HG03060 (cell line): Measurements from ENCODE around the gene ARFGEF2.

ENCODE experiments used
- ATAC-seq: cut with Tn5 transposase; IDR thresholded peaks from one replicate; pipeline ENCODE4 v1.9.1; 2021; ENCODE audit warnings: low read depth, moderate number of reproducible peaks; ENCODE audit not compliant: unreplicated experiment

Gene ARFGEF2

GRCh38 chr20:48898896-48899530 lies 22.5 kb upstream of the ARFGEF2 start:
- no peak for ATAC-seq

- no peak for ATAC-seq
These were observed 21.6 kb upstream of the ARFGEF2 start for GRCh38 chr20:48899881-48900280.

- no peak for ATAC-seq
These were observed 20.2 kb upstream of the ARFGEF2 start for GRCh38 chr20:48901326-48901725.

- no peak for ATAC-seq
These were observed 17.8 kb upstream of the ARFGEF2 start for GRCh38 chr20:48903705-48904104.

GRCh38 chr20:48904566-48905296 lies 16.8 kb upstream of the ARFGEF2 start:
- ATAC-seq, result no peak

- ATAC-seq, result no peak
These were observed 16.2 kb upstream of the ARFGEF2 start for GRCh38 chr20:48905297-48905647.

GRCh38 chr20:48906221-48906877 lies 15.2 kb upstream of the ARFGEF2 start:
- no peak for ATAC-seq

- ATAC-seq, result no peak
These were observed 12.7 kb upstream of the ARFGEF2 start for GRCh38 chr20:48908656-48909319.

GRCh38 chr20:48909910-48910309 lies 11.6 kb upstream of the ARFGEF2 start:
- ATAC-seq, result no peak

GRCh38 chr20:48910347-48910781 lies 11.1 kb upstream of the ARFGEF2 start:
- no peak for ATAC-seq

GRCh38 chr20:48912065-48912464 lies 9.4 kb upstream of the ARFGEF2 start:
- peak; percentile 75 for ATAC-seq

GRCh38 chr20:48916699-48917098 lies 4.8 kb upstream of the ARFGEF2 start:
- ATAC-seq, result no peak

GRCh38 chr20:48919336-48919881 lies 2.1 kb upstream of the ARFGEF2 start:
- ATAC-seq, result no peak

- ATAC-seq, result no peak
These were observed 1.5 kb upstream of the ARFGEF2 start for GRCh38 chr20:48919882-48920526.

GRCh38 chr20:48920527-48921167 lies 864 bp upstream of the ARFGEF2 start:
- ATAC-seq, result no peak

GRCh38 chr20:48921883-48922820 lies 641 bp downstream of the ARFGEF2 start:
- ATAC-seq, result no peak

- no peak for ATAC-seq
These were observed 1.7 kb downstream of the ARFGEF2 start for GRCh38 chr20:48923149-48923718.

- ATAC-seq, result no peak
These were observed 3.2 kb downstream of the ARFGEF2 start for GRCh38 chr20:48924756-48925109.

GRCh38 chr20:48926267-48926666 lies 4.8 kb downstream of the ARFGEF2 start:
- ATAC-seq, result no peak
